GM13977 (cell line): Measurements from ENCODE around the gene PRSS53.
"Not testable (repeated sequence)": the region's sequence is repeated elsewhere in the genome, so short reads cannot be mapped to it uniquely, and the experiment has no call there.

Experiments used
- DNase-seq: peaks from one replicate; pipeline ENCODE4 v3.0.0; 2012; ENCODE audit warnings: low spot score
- in situ Hi-C: fragments of 300-500 bp; cut with MboI; formaldehyde crosslinking; loops from one replicate; pipeline ENCODE4 v1.12.0; 2022; ENCODE audit warnings: low sequenced_read_pairs, low pct_unique_long_range_greater_than_20kb, mixed read lengths, inconsistent platforms; ENCODE audit not compliant: unreplicated experiment
- TF ChIP-seq, protein P1 (sequence below): IDR thresholded peaks from 2 replicates; pipeline ENCODE4 v1.5.1; 2012; ENCODE audit warnings: mild to moderate bottlenecking, control low read depth; ENCODE audit not compliant: insufficient read depth; ENCODE audit errors: extremely low read depth, missing control alignments

PRSS53 gene

DNA sequence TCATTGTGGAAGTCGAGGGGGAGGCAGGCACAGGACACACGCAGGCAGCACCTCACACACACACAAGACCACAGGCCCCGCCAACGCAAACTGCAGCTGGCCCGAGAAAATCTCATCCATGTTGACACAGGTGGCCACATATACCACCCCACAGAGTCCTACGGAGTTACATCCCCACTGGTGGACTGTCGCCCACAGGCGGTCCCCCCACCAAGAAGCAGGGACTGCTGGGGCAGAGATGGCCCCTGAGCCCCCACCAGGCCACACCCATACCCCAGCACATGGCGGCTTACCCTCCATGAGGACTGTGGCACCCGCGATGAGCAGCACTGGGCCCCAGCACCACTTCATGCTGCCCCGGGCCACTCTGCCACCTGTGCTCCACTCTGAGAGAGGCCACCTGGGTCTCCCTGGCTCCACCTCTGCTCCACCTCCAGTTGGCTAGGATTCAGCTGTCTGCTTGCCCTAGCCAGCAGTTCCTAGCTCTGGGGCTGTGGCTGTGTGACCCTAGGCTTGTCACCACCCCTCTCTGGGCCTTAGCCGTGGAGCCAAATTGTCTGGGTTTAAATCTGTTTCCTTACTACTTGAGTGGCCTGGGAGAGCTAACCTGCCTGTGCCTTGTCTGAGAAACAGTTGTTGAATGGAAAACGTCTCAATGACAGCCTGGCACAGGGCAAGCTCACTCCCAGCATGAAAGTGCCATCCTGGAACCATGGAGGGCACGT is at the start of gene PRSS53:
Gene PRSS53 (minus strand): TSS at position 485 of the 725 bp plus-strand sequence. CDS start 134 bp downstream, at position 351.
- TF ChIP-seq, protein P1, sequence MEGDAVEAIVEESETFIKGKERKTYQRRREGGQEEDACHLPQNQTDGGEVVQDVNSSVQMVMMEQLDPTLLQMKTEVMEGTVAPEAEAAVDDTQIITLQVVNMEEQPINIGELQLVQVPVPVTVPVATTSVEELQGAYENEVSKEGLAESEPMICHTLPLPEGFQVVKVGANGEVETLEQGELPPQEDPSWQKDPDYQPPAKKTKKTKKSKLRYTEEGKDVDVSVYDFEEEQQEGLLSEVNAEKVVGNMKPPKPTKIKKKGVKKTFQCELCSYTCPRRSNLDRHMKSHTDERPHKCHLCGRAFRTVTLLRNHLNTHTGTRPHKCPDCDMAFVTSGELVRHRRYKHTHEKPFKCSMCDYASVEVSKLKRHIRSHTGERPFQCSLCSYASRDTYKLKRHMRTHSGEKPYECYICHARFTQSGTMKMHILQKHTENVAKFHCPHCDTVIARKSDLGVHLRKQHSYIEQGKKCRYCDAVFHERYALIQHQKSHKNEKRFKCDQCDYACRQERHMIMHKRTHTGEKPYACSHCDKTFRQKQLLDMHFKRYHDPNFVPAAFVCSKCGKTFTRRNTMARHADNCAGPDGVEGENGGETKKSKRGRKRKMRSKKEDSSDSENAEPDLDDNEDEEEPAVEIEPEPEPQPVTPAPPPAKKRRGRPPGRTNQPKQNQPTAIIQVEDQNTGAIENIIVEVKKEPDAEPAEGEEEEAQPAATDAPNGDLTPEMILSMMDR: no peak
- no peak for DNase-seq
- in situ Hi-C loops: no loop called here

DNA sequence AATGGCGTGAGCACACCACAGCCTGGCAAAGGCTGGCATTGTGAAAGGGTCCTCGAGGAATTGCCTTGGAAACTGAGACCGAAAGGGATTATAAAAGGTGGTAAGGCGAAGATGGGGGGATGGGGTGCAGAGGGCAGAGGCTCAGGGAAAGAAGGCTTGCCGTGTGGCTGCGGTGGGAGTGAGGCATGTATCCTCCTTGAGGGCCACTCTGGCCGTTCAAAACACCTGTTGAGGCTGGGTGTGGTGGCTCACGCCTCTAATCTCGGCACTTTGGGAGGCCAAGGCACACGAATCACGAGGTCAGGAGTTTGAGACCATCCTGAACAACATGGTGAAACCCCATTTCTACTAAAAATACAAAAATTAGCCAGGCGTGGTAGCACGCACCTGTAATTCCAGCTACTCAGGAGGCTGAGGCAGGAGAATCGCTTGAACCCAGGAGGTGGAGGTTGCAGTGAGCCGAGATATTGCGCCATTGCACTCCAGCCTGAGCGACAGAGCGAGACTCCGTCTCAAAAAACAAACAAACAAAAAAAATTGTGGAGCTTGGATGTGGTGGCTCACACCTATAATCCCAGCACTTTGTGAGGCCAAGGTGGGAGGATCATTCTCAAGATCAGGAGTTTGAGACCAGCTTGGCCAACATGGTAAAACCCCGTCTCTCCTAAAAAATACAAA is 48.2 kb upstream of the PRSS53 start:
- in situ Hi-C loops, DNase-seq: not testable (repeated sequence)

- in situ Hi-C loops: no loop called here
- TF ChIP-seq, protein P1: no peak
- DNase-seq: no peak
Measured at GRCh38 chr16:31136287-31136662, 47.5 kb upstream of the PRSS53 start.

DNA sequence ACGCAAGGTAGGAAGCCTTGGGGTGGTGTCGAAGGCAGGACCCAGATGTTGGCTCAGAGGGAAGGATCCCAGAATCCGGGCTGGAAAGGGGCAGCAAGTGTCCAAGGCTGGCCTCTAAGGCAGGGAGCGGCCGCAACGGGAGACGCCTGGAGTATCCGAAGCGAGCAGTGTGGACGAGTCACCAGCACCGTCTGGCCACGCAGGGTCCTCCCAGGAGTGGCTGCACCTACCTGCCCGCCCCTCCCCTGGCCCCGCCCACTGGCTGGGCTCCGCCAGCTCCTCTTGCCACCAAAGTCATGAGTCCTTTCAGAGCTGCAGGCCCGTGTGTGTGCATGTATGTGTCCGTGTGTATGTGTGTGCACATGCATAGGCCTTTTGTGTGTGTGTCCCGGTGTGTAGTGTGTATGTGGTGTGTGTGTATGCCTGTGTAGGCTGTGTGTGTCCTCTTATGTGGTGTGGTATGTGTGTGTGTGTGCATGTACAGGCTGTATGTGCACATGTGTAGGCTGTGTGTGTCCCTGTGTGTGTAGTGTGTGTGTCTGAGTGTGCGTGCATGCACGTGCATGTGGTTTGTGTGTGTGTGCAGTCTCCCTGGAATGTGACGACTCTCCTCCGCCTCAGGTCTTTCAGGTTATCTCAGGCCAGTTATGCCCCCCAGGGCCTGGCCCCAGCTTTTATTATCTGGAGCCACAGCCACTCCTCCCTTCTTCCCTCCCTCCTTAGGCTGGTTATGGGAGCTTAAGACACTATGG is 47.0 kb upstream of the PRSS53 start, which contains the start of gene PRSS8:
Gene PRSS8 (minus strand): TSS at position 193 of the 752 bp plus-strand sequence. CDS start 229 bp downstream, outside the sequence.
- no peak for DNase-seq
- in situ Hi-C loops: no loop called here
- TF ChIP-seq, protein P1: no peak

- no peak for DNase-seq
- TF ChIP-seq, protein P1: no peak
- in situ Hi-C loops: no loop called here
Measured at GRCh38 chr16:31134625-31135534, 46.1 kb upstream of the PRSS53 start.

DNA sequence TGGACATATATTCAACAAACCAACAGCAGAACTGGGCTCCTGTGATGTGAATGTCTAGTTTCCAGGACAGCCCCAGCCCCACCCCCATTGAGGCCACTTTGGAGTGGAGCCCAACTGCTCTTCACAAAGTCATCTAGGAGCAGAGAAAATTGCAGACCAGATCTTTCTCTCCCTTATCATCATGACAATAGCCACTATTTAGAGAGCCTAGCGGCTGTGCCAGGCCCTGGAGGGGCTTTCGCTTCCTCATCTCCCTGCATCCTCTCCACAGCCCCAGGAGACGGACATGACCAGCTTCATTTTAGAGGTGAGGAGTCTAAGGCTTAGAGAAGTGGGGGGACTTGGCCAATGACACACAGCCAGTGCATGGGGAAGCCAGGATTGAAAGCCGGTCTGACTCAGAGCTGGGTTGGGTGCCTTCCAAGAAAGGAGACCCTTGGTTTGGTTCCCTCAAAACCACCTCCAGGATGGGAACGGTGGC is 45.4 kb upstream of the PRSS53 start:
- in situ Hi-C loops: no loop called here
- DNase-seq: no peak
- TF ChIP-seq, protein P1: no peak
